ENCODE data around the gene OR7C1. TPM values are rescaled to one million over a fixed set of nuclear protein-coding genes. Genes with fewer than 3 reads are reported as not detected.

OR7C1 gene
- total RNA-seq, 1 experiment from 2014 or later: not detected

DNA sequence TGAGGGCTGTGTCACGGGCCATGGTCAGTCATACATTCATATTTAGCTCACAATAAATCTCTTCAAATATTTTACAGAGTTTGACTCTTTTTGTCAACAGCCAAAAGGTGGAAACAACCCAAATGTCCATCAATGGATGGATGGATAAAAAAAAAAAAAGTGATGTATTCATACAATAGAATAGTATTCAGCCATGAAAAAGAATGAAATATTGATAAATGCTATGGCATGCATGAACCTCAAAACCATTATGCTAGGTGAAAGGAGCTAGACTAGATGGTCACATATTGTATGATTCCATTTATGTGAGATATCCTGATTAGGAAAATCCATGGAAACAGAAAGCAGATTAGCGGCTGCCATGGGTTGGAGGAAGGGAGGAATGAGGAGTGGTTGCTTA is 72.9 kb downstream of the OR7C1 start:
- H3K27me3 Mint-ChIP-seq (ENCODE audit: low read depth): peaks cover 3% of the 10 kb centered on the region
- ATAC-seq: no peak

DNA sequence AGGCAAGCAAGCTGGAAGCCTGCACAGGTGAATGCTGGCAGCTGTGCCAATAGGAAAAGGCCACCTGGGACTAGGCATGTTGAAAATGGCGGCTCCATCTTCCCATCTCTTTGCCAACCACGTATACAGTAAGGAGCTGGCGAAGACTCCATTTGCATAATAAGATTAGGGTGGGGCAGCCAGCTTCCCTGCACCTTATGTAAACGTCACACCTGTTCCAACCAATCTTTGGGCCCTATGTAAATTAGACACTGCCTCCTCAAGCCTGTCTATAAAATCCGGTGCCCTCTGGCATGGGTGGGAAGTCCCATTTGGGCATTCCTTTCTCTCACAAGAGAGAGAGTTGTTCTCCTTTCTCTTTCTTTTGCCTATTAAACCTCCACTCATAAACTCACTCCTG is 73.4 kb downstream of the OR7C1 start:
- ATAC-seq: no peak
- ChIA-PET POLR2A (no interaction called here), CTCF (interaction anchor here (0.6 to 1.5 kb wide), 3 partner anchors 14 to 282 kb away, joined by 3 to 4 read pairs (median 3); no protein-coding TSS in a partner anchor)
- Mint-ChIP-seq H3K36me3 (peaks cover 20% of the 10 kb centered on the region), H3K4me1 (peaks cover 20% of the 10 kb centered on the region), H3K4me3 (no peak overlapping the region), H3K9me3 (peaks cover 6% of the 10 kb centered on the region), H3K27me3 (ENCODE audit: low read depth) (peaks cover 3% of the 10 kb centered on the region), H3K27ac (no peak overlapping the region)
- TF ChIP-seq SMAD3 (CRISPR knock-in tag; IDR thresholded peaks at IDR 0.05; ENCODE audit: borderline replicate concordance) (no peak), FOXP1 (CRISPR knock-in tag; IDR thresholded peaks at IDR 0.05; ENCODE audit: borderline replicate concordance) (no peak), GRHL2 (CRISPR knock-in tag; IDR thresholded peaks at IDR 0.05; ENCODE audit: insufficient replicate concordance, severe bottlenecking) (no peak), TEAD4 (CRISPR knock-in tag; IDR thresholded peaks at IDR 0.05) (no peak), ZBTB21 (CRISPR knock-in tag; IDR thresholded peaks at IDR 0.05; ENCODE audit: borderline replicate concordance) (no peak), JAZF1 (CRISPR knock-in tag; IDR thresholded peaks at IDR 0.05) (no peak), GABPB1 (CRISPR knock-in tag; IDR thresholded peaks at IDR 0.05) (no peak), KAT7 (CRISPR knock-in tag; IDR thresholded peaks at IDR 0.05; ENCODE audit: borderline replicate concordance) (no peak)
- TF ChIP-seq, protein P1, sequence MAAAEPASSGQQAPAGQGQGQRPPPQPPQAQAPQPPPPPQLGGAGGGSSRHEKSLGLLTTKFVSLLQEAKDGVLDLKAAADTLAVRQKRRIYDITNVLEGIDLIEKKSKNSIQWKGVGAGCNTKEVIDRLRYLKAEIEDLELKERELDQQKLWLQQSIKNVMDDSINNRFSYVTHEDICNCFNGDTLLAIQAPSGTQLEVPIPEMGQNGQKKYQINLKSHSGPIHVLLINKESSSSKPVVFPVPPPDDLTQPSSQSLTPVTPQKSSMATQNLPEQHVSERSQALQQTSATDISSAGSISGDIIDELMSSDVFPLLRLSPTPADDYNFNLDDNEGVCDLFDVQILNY (CRISPR knock-in tag; IDR thresholded peaks at IDR 0.05): no peak
- TF ChIP-seq, protein P2, sequence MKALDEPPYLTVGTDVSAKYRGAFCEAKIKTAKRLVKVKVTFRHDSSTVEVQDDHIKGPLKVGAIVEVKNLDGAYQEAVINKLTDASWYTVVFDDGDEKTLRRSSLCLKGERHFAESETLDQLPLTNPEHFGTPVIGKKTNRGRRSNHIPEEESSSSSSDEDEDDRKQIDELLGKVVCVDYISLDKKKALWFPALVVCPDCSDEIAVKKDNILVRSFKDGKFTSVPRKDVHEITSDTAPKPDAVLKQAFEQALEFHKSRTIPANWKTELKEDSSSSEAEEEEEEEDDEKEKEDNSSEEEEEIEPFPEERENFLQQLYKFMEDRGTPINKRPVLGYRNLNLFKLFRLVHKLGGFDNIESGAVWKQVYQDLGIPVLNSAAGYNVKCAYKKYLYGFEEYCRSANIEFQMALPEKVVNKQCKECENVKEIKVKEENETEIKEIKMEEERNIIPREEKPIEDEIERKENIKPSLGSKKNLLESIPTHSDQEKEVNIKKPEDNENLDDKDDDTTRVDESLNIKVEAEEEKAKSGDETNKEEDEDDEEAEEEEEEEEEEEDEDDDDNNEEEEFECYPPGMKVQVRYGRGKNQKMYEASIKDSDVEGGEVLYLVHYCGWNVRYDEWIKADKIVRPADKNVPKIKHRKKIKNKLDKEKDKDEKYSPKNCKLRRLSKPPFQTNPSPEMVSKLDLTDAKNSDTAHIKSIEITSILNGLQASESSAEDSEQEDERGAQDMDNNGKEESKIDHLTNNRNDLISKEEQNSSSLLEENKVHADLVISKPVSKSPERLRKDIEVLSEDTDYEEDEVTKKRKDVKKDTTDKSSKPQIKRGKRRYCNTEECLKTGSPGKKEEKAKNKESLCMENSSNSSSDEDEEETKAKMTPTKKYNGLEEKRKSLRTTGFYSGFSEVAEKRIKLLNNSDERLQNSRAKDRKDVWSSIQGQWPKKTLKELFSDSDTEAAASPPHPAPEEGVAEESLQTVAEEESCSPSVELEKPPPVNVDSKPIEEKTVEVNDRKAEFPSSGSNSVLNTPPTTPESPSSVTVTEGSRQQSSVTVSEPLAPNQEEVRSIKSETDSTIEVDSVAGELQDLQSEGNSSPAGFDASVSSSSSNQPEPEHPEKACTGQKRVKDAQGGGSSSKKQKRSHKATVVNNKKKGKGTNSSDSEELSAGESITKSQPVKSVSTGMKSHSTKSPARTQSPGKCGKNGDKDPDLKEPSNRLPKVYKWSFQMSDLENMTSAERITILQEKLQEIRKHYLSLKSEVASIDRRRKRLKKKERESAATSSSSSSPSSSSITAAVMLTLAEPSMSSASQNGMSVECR (CRISPR knock-in tag; IDR thresholded peaks at IDR 0.05; ENCODE audit: borderline replicate concordance): no peak
- TF ChIP-seq, protein P3, sequence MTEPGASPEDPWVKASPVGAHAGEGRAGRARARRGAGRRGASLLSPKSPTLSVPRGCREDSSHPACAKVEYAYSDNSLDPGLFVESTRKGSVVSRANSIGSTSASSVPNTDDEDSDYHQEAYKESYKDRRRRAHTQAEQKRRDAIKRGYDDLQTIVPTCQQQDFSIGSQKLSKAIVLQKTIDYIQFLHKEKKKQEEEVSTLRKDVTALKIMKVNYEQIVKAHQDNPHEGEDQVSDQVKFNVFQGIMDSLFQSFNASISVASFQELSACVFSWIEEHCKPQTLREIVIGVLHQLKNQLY (CRISPR knock-in tag; IDR thresholded peaks at IDR 0.05): no peak
- TF ChIP-seq, protein P4, sequence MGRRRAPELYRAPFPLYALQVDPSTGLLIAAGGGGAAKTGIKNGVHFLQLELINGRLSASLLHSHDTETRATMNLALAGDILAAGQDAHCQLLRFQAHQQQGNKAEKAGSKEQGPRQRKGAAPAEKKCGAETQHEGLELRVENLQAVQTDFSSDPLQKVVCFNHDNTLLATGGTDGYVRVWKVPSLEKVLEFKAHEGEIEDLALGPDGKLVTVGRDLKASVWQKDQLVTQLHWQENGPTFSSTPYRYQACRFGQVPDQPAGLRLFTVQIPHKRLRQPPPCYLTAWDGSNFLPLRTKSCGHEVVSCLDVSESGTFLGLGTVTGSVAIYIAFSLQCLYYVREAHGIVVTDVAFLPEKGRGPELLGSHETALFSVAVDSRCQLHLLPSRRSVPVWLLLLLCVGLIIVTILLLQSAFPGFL (CRISPR knock-in tag; IDR thresholded peaks at IDR 0.05; ENCODE audit: borderline replicate concordance): no peak
- TF ChIP-seq, protein P5, sequence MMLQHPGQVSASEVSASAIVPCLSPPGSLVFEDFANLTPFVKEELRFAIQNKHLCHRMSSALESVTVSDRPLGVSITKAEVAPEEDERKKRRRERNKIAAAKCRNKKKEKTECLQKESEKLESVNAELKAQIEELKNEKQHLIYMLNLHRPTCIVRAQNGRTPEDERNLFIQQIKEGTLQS (CRISPR knock-in tag; conservative IDR thresholded peaks at IDR 0.05): no peak
- DNase-seq (ENCODE audit: low spot score): no peak

More for the DNA sequence above, 72.9 kb downstream of the OR7C1 start:
- ChIA-PET POLR2A (no interaction called here), CTCF (interaction anchor here (0.6 to 1.5 kb wide), 3 partner anchors 13 to 282 kb away, joined by 3 to 4 read pairs (median 3); no protein-coding TSS in a partner anchor)
- DNase-seq (ENCODE audit: low spot score): no peak
- H3K36me3 Mint-ChIP-seq: peaks cover 20% of the 10 kb centered on the region
- H3K9me3 Mint-ChIP-seq: peaks cover 6% of the 10 kb centered on the region
- H3K4me3 Mint-ChIP-seq: no peak overlapping the region
- TF ChIP-seq, protein P1 (CRISPR knock-in tag; IDR thresholded peaks at IDR 0.05): no peak
- TF ChIP-seq ZNF138 (CRISPR knock-in tag; conservative IDR thresholded peaks at IDR 0.05): no peak
- TF ChIP-seq NR3C1 (CRISPR knock-in tag; conservative IDR thresholded peaks at IDR 0.05; ENCODE audit: low read depth): no peak
- no peak for TF ChIP-seq OVOL2 (CRISPR knock-in tag; IDR thresholded peaks at IDR 0.05; ENCODE audit: borderline replicate concordance)
- TF ChIP-seq GTF2I (CRISPR knock-in tag; conservative IDR thresholded peaks at IDR 0.05): no peak
- TF ChIP-seq FOXP1 (CRISPR knock-in tag; IDR thresholded peaks at IDR 0.05; ENCODE audit: borderline replicate concordance): no peak
- no peak for TF ChIP-seq CREM (CRISPR knock-in tag; IDR thresholded peaks at IDR 0.05)
- TF ChIP-seq ZNF423 (CRISPR knock-in tag; IDR thresholded peaks at IDR 0.05): no peak
- TF ChIP-seq RELA (CRISPR knock-in tag; IDR thresholded peaks at IDR 0.05; ENCODE audit: borderline replicate concordance): no peak
- TF ChIP-seq NFYB (CRISPR knock-in tag; conservative IDR thresholded peaks at IDR 0.05; ENCODE audit: low read depth): no peak
- TF ChIP-seq SOX15 (CRISPR knock-in tag; IDR thresholded peaks at IDR 0.05): no peak
- TF ChIP-seq MXD4 (CRISPR knock-in tag; IDR thresholded peaks at IDR 0.05; ENCODE audit: borderline replicate concordance): no peak
- no peak for TF ChIP-seq GRHL2 (CRISPR knock-in tag; IDR thresholded peaks at IDR 0.05; ENCODE audit: insufficient replicate concordance, severe bottlenecking)
- no peak for TF ChIP-seq HMGA2 (CRISPR knock-in tag; IDR thresholded peaks at IDR 0.05)
- no peak for TF ChIP-seq EMX1 (CRISPR knock-in tag; IDR thresholded peaks at IDR 0.05)
- TF ChIP-seq, protein P6, sequence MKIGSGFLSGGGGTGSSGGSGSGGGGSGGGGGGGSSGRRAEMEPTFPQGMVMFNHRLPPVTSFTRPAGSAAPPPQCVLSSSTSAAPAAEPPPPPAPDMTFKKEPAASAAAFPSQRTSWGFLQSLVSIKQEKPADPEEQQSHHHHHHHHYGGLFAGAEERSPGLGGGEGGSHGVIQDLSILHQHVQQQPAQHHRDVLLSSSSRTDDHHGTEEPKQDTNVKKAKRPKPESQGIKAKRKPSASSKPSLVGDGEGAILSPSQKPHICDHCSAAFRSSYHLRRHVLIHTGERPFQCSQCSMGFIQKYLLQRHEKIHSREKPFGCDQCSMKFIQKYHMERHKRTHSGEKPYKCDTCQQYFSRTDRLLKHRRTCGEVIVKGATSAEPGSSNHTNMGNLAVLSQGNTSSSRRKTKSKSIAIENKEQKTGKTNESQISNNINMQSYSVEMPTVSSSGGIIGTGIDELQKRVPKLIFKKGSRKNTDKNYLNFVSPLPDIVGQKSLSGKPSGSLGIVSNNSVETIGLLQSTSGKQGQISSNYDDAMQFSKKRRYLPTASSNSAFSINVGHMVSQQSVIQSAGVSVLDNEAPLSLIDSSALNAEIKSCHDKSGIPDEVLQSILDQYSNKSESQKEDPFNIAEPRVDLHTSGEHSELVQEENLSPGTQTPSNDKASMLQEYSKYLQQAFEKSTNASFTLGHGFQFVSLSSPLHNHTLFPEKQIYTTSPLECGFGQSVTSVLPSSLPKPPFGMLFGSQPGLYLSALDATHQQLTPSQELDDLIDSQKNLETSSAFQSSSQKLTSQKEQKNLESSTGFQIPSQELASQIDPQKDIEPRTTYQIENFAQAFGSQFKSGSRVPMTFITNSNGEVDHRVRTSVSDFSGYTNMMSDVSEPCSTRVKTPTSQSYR (CRISPR knock-in tag; IDR thresholded peaks at IDR 0.05): no peak
- no peak for TF ChIP-seq TEAD1 (CRISPR knock-in tag; IDR thresholded peaks at IDR 0.05)
- H3K4me1 Mint-ChIP-seq: peaks cover 20% of the 10 kb centered on the region
- H3K27ac Mint-ChIP-seq: no peak overlapping the region

Data from WTC11 (cell line).